ENCODE data around the gene BLCAP.
A peak's percentile ranks its signal among the peaks of the same experiment; 100 is the strongest.
"Not testable (repeated sequence)": the region's sequence is repeated elsewhere in the genome, so short reads cannot be mapped to it uniquely, and the experiment has no call there.

The BLCAP gene

GRCh38 chr20:37543828-37544227 lies 16.2 kb upstream of the BLCAP start:
- peak; percentile 61 for DNase-seq (ENCODE audit: low read depth)
- no peak overlapping the region for H3K4me3 ChIP-seq (ENCODE audit: low read length)
- peak; percentile 68 for TF ChIP-seq CTCF (IDR thresholded peaks at IDR 0.05; ENCODE audit: insufficient read depth, low read depth, low read length, missing control alignments)

- no peak for DNase-seq (ENCODE audit: low read depth)
- no peak overlapping the region for H3K4me3 ChIP-seq (ENCODE audit: low read length)
- TF ChIP-seq CTCF (IDR thresholded peaks at IDR 0.05; ENCODE audit: insufficient read depth, low read depth, low read length, missing control alignments): no peak
Observed at GRCh38 chr20:37542281-37542680, 14.6 kb upstream of the BLCAP start.

GRCh38 chr20:37541326-37541725 lies 13.7 kb upstream of the BLCAP start:
- DNase-seq (ENCODE audit: low read depth): no peak
- TF ChIP-seq CTCF (IDR thresholded peaks at IDR 0.05; ENCODE audit: insufficient read depth, low read depth, low read length, missing control alignments): no peak

GRCh38 chr20:37540838-37541237 lies 13.2 kb upstream of the BLCAP start:
- DNase-seq (ENCODE audit: low read depth): not testable (repeated sequence)

More at GRCh38 chr20:37541326-37541725, 13.7 kb upstream of the BLCAP start:
- H3K4me3 ChIP-seq (ENCODE audit: low read length): no peak overlapping the region

GRCh38 chr20:37540001-37540400 lies 12.3 kb upstream of the BLCAP start:
- no peak overlapping the region for H3K4me3 ChIP-seq (ENCODE audit: low read length)
- no peak for TF ChIP-seq CTCF (IDR thresholded peaks at IDR 0.05; ENCODE audit: insufficient read depth, low read depth, low read length, missing control alignments)
- DNase-seq (ENCODE audit: low read depth): no peak

More at GRCh38 chr20:37540838-37541237, 13.2 kb upstream of the BLCAP start:
- not testable (repeated sequence) for H3K4me3 ChIP-seq (ENCODE audit: low read length)

- TF ChIP-seq CTCF (IDR thresholded peaks at IDR 0.05; ENCODE audit: insufficient read depth, low read depth, low read length, missing control alignments): no peak
- H3K4me3 ChIP-seq (ENCODE audit: low read length): no peak overlapping the region
- no peak for DNase-seq (ENCODE audit: low read depth)
Observed at GRCh38 chr20:37539424-37539823, 11.7 kb upstream of the BLCAP start.

- TF ChIP-seq CTCF (IDR thresholded peaks at IDR 0.05; ENCODE audit: insufficient read depth, low read depth, low read length, missing control alignments): no peak
- no peak overlapping the region for H3K4me3 ChIP-seq (ENCODE audit: low read length)
- DNase-seq (ENCODE audit: low read depth): peak; percentile 79
Observed at GRCh38 chr20:37538003-37538402, 10.3 kb upstream of the BLCAP start.

All from epithelial cell of esophagus (primary cell).